Liver (tissue), 9 donors: Measurements from ENCODE around the gene FARS2. TPM values are rescaled to one million over a fixed set of nuclear protein-coding genes. Genes with fewer than 3 reads are reported as not detected.

Source experiments
- DNase-seq: peaks from one replicate; pipeline ENCODE4 v3.0.0-alpha.2; 2017; ENCODE audit warnings: low spot score
- H3K27ac ChIP-seq, 2 donors: one replicate each; pipeline ENCODE4 v1.7.0; 2013; ENCODE audit warnings: inconsistent platforms in 2 of 2, low read length in 2 of 2, control low read depth in 1 of 2, low read depth in 1 of 2, mild to moderate bottlenecking in 1 of 2
- H3K27me3 ChIP-seq, 4 donors: one replicate each; pipeline versions ENCODE4 v1.6.1 to v1.7.0; 2013; ENCODE audit warnings: low read length in 3 of 4, inconsistent platforms in 1 of 4, mild to moderate bottlenecking in 1 of 4, moderate library complexity in 1 of 4; ENCODE audit not compliant: control insufficient read depth in 4 of 4, insufficient read depth in 4 of 4
- H3K36me3 ChIP-seq, 4 donors: one replicate each; pipeline versions ENCODE4 v1.6.1 to v1.7.0; 2013; ENCODE audit warnings: low read length in 3 of 4, mild to moderate bottlenecking in 3 of 4, low read depth in 1 of 4, moderate library complexity in 1 of 4; ENCODE audit not compliant: control insufficient read depth in 4 of 4, insufficient read depth in 3 of 4
- H3K4me1 ChIP-seq, 4 donors: one replicate each; pipeline versions ENCODE4 v1.6.1 to v1.7.0; 2013; ENCODE audit warnings: low read length in 3 of 4, mild to moderate bottlenecking in 3 of 4, moderate library complexity in 1 of 4; ENCODE audit not compliant: control insufficient read depth in 4 of 4, insufficient read depth in 4 of 4
- H3K4me3 ChIP-seq, 3 donors: one replicate each; pipeline versions ENCODE4 v1.6.1 to v1.7.0; 2013; ENCODE audit warnings: low read length in 3 of 3, control low read depth in 1 of 3, low read depth in 1 of 3, mild to moderate bottlenecking in 1 of 3
- H3K9ac ChIP-seq, 2 donors: one replicate each; pipeline ENCODE4 v1.7.0; 2013; ENCODE audit warnings: low read length in 2 of 2, mild to moderate bottlenecking in 2 of 2, moderate library complexity in 2 of 2, control low read depth in 1 of 2, low read depth in 1 of 2
- H3K9me3 ChIP-seq, 4 donors: one replicate each; pipeline versions ENCODE4 v1.6.1 to v1.7.0; 2013; ENCODE audit warnings: low read length in 3 of 4; ENCODE audit not compliant: control insufficient read depth in 4 of 4
- EGR1 ChIP-seq, 2 donors: IDR thresholded peaks; 2 replicates each; pipeline ENCODE4 v1.6.1; 2016 to 2018; ENCODE audit warnings: antibody characterized with exemption in 2 of 2, low read depth in 2 of 2
- FOXA1 ChIP-seq: IDR thresholded peaks from 2 replicates; pipeline ENCODE4 v1.6.1; 2016; ENCODE audit warnings: antibody characterized with exemption
- FOXA2 ChIP-seq: IDR thresholded peaks from 2 replicates; pipeline ENCODE4 v1.6.1; 2016; ENCODE audit warnings: antibody characterized with exemption
- GABPA ChIP-seq, 2 donors: IDR thresholded peaks in 1 of 2; conservative IDR thresholded peaks in 1 of 2; 2 replicates each; pipeline ENCODE4 v1.6.1; 2016; ENCODE audit warnings: antibody characterized with exemption in 2 of 2, mild to moderate bottlenecking in 1 of 2, moderate library complexity in 1 of 2
- HNF4A ChIP-seq, 2 donors: conservative IDR thresholded peaks; 2 replicates each; pipeline ENCODE4 v1.6.1; 2016; ENCODE audit warnings: antibody characterized with exemption in 2 of 2, mild to moderate bottlenecking in 2 of 2
- HNF4G ChIP-seq: IDR thresholded peaks from 2 replicates; pipeline ENCODE4 v1.6.1; 2016; ENCODE audit warnings: antibody characterized with exemption
- JUND ChIP-seq, 2 donors: IDR thresholded peaks; 2 replicates each; pipeline ENCODE4 v1.6.1; 2016; ENCODE audit warnings: antibody characterized with exemption in 2 of 2
- NR2F2 ChIP-seq: IDR thresholded peaks from 2 replicates; pipeline ENCODE4 v1.6.1; 2016; ENCODE audit warnings: antibody characterized with exemption
- RAD21 ChIP-seq, 2 donors: IDR thresholded peaks; 2 replicates each; pipeline ENCODE4 v1.6.1; 2016; ENCODE audit warnings: antibody characterized with exemption in 2 of 2, mild to moderate bottlenecking in 2 of 2
- REST ChIP-seq: IDR thresholded peaks from 2 replicates; pipeline ENCODE4 v1.6.1; 2016; ENCODE audit warnings: antibody characterized with exemption, mild to moderate bottlenecking
- RXRA ChIP-seq, 2 donors: IDR thresholded peaks; 2 replicates each; pipeline ENCODE4 v1.6.1; 2017 to 2018; ENCODE audit warnings: antibody characterized with exemption in 2 of 2, mild to moderate bottlenecking in 1 of 2
- SP1 ChIP-seq: IDR thresholded peaks from 2 replicates; pipeline ENCODE4 v1.6.1; 2018; ENCODE audit warnings: antibody characterized with exemption, mild to moderate bottlenecking
- TAF1 ChIP-seq: conservative IDR thresholded peaks from 2 replicates; pipeline ENCODE4 v1.6.1; 2016; ENCODE audit warnings: antibody characterized with exemption, mild to moderate bottlenecking
- YY1 ChIP-seq: IDR thresholded peaks from 2 replicates; pipeline ENCODE4 v1.6.1; 2016; ENCODE audit warnings: antibody characterized with exemption, mild to moderate bottlenecking
- WGBS: extraction: QIAGEN DNeasy Blood & Tissue Kit; methylation state at CpG from one replicate; pipeline ENCODE4 v1.1.7; 2013; 5-methylcytosine and 5-hydroxymethylcytosine counted together
- polyA plus RNA-seq, 2 donors: library from polyadenylated mRNA; stranded (reverse) in 1 of 2; unstranded in 1 of 2; fragments of 200-250 nt in 1 of 2; fragments of >200 nt in 1 of 2; fragmentation: Nextera tagmentation in 1 of 2; extraction: Ambion mirVana in 1 of 2; gene quantifications; one replicate each; pipeline versions ENCODE4 v1.2.1 to v1.2.3, GENCODE V29; 2013 to 2015
- total RNA-seq, 2 donors: library from RNA; depleted of rRNA; stranded (reverse); fragments of >200 nt; gene quantifications; one replicate each; pipeline ENCODE4 v1.2.3, GENCODE V29; 2014
- TF ChIP-seq, protein P1 (sequence below): IDR thresholded peaks from 2 replicates; pipeline ENCODE4 v1.6.1; 2016; ENCODE audit warnings: antibody characterized with exemption
- TF ChIP-seq, protein P2 (sequence below): IDR thresholded peaks from 2 replicates; pipeline ENCODE4 v1.6.1; 2016; ENCODE audit warnings: antibody characterized with exemption
- TF ChIP-seq, protein P3 (sequence below): IDR thresholded peaks from 2 replicates; pipeline ENCODE4 v1.6.1; 2016; ENCODE audit warnings: antibody characterized with exemption
- TF ChIP-seq, protein P4 (sequence below): fragments of 150-350 bp; IDR thresholded peaks from 2 replicates; pipeline ENCODE4 v1.5.1; 2017; ENCODE audit warnings: improper control_type of control experiment, low read depth, low read length; ENCODE audit not compliant: missing input control
- donor health status: healthy.
- donor health status: healthy.
- donor health status: healthy.
- donor health status: healthy.
- donor health status: healthy.

FARS2 gene
- total and polyA plus RNA-seq, 4 donors: 7.8 to 25.9 (median 11.2) TPM

DNA sequence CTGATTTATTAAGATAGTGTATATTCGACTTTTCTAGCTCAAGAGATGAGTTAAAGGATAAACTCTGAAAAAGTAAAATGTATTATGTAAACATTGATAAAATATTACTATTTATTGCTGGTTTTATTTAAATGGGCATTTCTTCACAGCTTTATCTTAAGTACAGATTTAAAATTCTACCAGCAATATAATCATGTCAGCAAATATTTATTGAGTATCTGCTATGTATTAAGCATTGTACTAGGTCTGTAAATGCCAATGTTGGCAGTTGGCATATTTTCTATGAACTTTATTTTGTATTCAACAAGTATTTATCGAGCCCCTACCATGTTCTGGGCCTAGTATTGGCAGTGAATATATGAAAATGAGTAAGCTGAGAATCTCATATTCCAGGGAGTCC, 231.0 kb downstream of the FARS2 start:
- Histone ChIP-seq H3K4me1 (no peaks in the 10 kb centered on the region), H3K36me3 (peaks cover 0 to 2% (median under 1%) of the 10 kb centered on the region in 4 donors), H3K9me3 (no peaks in the 10 kb centered on the region), H3K4me3 (no peak overlapping the region), H3K27me3 (no peaks in the 10 kb centered on the region), H3K27ac (no peak overlapping the region), H3K9ac (no peak overlapping the region)
- 93% methylated on average over 2 of the region's 2 CpGs for WGBS
- no peak for DNase-seq
- TF ChIP-seq, protein P1, sequence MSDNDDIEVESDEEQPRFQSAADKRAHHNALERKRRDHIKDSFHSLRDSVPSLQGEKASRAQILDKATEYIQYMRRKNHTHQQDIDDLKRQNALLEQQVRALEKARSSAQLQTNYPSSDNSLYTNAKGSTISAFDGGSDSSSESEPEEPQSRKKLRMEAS: no peak
- TF ChIP-seq JUND (IDR thresholded peaks at IDR 0.05): no peak
- TF ChIP-seq HNF4A (conservative IDR thresholded peaks at IDR 0.05): no peak
- no peak for TF ChIP-seq YY1
- TF ChIP-seq, protein P2, sequence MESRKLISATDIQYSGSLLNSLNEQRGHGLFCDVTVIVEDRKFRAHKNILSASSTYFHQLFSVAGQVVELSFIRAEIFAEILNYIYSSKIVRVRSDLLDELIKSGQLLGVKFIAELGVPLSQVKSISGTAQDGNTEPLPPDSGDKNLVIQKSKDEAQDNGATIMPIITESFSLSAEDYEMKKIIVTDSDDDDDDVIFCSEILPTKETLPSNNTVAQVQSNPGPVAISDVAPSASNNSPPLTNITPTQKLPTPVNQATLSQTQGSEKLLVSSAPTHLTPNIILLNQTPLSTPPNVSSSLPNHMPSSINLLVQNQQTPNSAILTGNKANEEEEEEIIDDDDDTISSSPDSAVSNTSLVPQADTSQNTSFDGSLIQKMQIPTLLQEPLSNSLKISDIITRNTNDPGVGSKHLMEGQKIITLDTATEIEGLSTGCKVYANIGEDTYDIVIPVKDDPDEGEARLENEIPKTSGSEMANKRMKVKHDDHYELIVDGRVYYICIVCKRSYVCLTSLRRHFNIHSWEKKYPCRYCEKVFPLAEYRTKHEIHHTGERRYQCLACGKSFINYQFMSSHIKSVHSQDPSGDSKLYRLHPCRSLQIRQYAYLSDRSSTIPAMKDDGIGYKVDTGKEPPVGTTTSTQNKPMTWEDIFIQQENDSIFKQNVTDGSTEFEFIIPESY: no peak
- TF ChIP-seq GABPA (IDR thresholded peaks at IDR 0.05 in 1 of 2, conservative IDR thresholded peaks at IDR 0.05 in 1 of 2): no peak
- no peak for TF ChIP-seq HNF4G
- TF ChIP-seq, protein P3, sequence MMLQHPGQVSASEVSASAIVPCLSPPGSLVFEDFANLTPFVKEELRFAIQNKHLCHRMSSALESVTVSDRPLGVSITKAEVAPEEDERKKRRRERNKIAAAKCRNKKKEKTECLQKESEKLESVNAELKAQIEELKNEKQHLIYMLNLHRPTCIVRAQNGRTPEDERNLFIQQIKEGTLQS: no peak
- no peak for TF ChIP-seq REST
- no peak for TF ChIP-seq NR2F2
- TF ChIP-seq FOXA2: no peak
- no peak for TF ChIP-seq FOXA1
- TF ChIP-seq, protein P4, sequence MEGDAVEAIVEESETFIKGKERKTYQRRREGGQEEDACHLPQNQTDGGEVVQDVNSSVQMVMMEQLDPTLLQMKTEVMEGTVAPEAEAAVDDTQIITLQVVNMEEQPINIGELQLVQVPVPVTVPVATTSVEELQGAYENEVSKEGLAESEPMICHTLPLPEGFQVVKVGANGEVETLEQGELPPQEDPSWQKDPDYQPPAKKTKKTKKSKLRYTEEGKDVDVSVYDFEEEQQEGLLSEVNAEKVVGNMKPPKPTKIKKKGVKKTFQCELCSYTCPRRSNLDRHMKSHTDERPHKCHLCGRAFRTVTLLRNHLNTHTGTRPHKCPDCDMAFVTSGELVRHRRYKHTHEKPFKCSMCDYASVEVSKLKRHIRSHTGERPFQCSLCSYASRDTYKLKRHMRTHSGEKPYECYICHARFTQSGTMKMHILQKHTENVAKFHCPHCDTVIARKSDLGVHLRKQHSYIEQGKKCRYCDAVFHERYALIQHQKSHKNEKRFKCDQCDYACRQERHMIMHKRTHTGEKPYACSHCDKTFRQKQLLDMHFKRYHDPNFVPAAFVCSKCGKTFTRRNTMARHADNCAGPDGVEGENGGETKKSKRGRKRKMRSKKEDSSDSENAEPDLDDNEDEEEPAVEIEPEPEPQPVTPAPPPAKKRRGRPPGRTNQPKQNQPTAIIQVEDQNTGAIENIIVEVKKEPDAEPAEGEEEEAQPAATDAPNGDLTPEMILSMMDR: no peak

DNA sequence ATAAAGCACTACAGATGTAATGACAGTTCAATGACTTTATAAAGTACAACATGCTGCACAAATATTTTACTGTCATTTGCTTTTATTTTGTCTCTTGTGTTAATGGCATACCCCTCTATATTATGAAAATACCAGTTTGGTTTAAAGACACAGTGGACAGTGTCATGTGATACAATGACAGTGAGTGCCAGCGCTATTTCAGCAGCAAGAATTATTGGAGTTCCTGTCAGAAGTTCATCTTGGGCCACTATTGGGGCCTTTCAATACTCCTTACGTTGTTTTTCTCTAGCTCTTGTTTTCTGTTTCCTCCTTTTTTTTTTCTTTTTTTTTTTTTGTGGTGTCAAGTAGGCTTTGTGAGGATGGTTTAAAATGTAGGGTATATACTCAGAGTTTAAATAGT, 232.5 kb downstream of the FARS2 start:
- no peaks in the 10 kb centered on the region for H3K4me1 ChIP-seq
- WGBS: 86% methylated on average over 2 of the region's 2 CpGs
- H3K27ac ChIP-seq: no peak overlapping the region
- no peak overlapping the region for H3K4me3 ChIP-seq
- H3K36me3 ChIP-seq: peaks cover 0 to 1% (median 0%) of the 10 kb centered on the region in 4 donors
- no peak for DNase-seq
- H3K9me3 ChIP-seq: no peaks in the 10 kb centered on the region
- no peaks in the 10 kb centered on the region for H3K27me3 ChIP-seq
- no peak overlapping the region for H3K9ac ChIP-seq
- TF ChIP-seq EGR1 (IDR thresholded peaks at IDR 0.05; ENCODE audit: low read depth in 2 of 2): no peak
- TF ChIP-seq RAD21 (IDR thresholded peaks at IDR 0.05): no peak
- no peak for TF ChIP-seq HNF4G
- TF ChIP-seq YY1: no peak
- TF ChIP-seq FOXA2: no peak
- no peak for TF ChIP-seq NR2F2
- TF ChIP-seq, protein P4: no peak
- TF ChIP-seq GABPA (IDR thresholded peaks at IDR 0.05 in 1 of 2, conservative IDR thresholded peaks at IDR 0.05 in 1 of 2): no peak
- TF ChIP-seq, protein P2: no peak
- TF ChIP-seq, protein P1: no peak
- no peak for TF ChIP-seq FOXA1
- no peak for TF ChIP-seq HNF4A (conservative IDR thresholded peaks at IDR 0.05)
- no peak for TF ChIP-seq SP1
- TF ChIP-seq, protein P3: no peak
- no peak for TF ChIP-seq RXRA (IDR thresholded peaks at IDR 0.05)
- no peak for TF ChIP-seq JUND (IDR thresholded peaks at IDR 0.05)
- no peak for TF ChIP-seq TAF1
